Kidney tubule cell (primary cell): ENCODE results near the gene KRTAP21-2.
A peak's percentile ranks its signal among the peaks of the same experiment; 100 is the strongest.
"Not testable (repeated sequence)": the region's sequence is repeated elsewhere in the genome, so short reads cannot be mapped to it uniquely, and the experiment has no call there.

Source experiments
- DNase-seq: peaks from one replicate; pipeline ENCODE4 v3.0.0-alpha.2; 2018; ENCODE audit warnings: low spot score

Gene KRTAP21-2

GRCh38 chr21:30747159-30747558 lies at the start of gene KRTAP21-2:
Gene KRTAP21-2, minus strand, starts transcription at chr21:30747259. Its CDS starts 57 bp downstream, at chr21:30747202.
- no peak for DNase-seq

- no peak for DNase-seq
These were observed 46.7 kb upstream of the KRTAP21-2 start for GRCh38 chr21:30793581-30794314.

DNA sequence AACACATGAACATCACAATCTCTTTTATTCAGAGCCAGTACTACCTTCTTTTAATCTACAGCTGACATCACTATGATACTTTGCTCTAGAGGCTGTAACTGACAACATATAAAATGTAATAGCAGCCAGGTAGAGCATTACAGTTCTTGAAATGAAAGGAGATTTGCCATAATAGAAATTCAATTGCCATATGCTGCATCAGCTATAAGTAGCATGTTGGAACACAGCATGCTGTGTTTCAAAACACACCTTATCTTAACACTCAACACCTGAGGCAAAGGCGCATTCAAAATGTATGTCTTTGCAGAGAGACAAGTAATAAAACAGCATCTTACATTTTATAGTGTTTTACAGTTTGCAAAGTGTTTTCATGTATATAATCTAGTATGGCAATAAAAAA lies 32.2 kb upstream of the KRTAP21-2 start:
- no peak for DNase-seq

- DNase-seq, result no peak
These were observed 22.8 kb upstream of the KRTAP21-2 start for GRCh38 chr21:30769724-30770431.

DNA sequence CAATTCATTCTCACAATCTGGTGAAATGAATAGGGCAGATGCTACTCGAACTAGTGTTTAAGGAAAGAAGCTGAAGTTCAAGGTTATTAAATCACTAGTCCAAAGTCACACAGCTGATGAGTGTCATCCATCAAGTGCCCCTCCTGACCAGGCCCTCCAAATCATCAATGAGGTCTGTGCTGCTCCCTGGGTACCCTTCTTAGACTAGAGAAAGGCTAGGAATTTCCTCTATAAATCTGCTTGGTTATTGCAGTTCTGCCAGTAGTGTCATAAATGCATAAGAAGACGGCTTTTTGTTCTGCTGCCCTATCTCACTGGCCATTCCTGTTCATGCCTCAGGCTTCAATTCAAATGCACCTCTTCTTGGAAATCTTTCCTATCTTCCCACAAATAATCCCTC lies 13.7 kb upstream of the KRTAP21-2 start:
- DNase-seq, result no peak

GRCh38 chr21:30758306-30758705 lies 11.2 kb upstream of the KRTAP21-2 start:
- DNase-seq, result no peak

GRCh38 chr21:30755328-30755727 lies 8.3 kb upstream of the KRTAP21-2 start, which contains the start of gene KRTAP21-1:
Gene KRTAP21-1, minus strand, starts transcription at chr21:30755428. Its CDS starts 50 bp downstream, at chr21:30755378.
- not testable (repeated sequence) for DNase-seq

DNA sequence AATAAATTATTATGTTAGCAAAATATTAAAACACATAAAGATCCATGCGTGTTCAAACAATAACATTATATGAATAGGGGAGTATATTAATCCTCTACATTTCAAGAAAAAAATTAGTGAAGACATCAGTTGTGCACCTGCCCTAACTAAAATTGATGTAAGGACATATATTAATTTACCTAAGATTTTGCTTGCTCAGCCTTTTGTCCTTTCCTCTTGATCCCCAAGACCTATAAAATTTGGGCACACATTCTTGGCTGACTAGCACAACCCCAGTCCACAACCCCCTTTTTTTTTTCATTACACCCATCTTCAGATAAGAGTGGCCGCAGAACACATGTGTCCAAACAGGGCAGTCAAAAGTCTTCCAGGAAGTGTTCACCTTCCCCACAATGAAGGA lies 6.6 kb downstream of the KRTAP21-2 start:
- no peak for DNase-seq

GRCh38 chr21:30733026-30733425 lies 14.0 kb downstream of the KRTAP21-2 start:
- DNase-seq, result no peak

DNA sequence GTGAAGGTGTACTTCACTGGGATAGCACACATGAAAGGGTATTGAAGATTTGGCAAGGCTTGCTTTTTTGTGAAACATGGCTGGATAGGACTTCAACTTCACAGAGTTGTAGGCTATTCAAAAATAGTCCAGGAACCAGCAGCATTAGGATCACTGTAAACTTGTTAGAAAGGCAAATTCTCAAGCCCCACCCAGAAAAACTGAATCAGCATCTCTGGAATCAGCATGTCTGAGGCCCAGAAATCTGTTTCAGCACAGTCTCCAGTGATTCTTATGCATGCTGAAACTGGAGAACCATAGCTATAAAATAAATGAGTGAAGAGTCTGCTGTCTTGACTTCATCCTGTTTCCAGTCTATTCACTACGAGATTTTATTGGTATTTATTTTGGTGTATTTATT lies 20.3 kb downstream of the KRTAP21-2 start:
- no peak for DNase-seq

- DNase-seq, result no peak
These were observed 27.7 kb downstream of the KRTAP21-2 start for GRCh38 chr21:30719401-30719800.

GRCh38 chr21:30718239-30718909 lies 28.7 kb downstream of the KRTAP21-2 start, which contains the start of gene KRTAP21-3:
Gene KRTAP21-3, minus strand, starts transcription at chr21:30718777. Its CDS starts 18 bp downstream, at chr21:30718759.
- DNase-seq, result no peak

DNA sequence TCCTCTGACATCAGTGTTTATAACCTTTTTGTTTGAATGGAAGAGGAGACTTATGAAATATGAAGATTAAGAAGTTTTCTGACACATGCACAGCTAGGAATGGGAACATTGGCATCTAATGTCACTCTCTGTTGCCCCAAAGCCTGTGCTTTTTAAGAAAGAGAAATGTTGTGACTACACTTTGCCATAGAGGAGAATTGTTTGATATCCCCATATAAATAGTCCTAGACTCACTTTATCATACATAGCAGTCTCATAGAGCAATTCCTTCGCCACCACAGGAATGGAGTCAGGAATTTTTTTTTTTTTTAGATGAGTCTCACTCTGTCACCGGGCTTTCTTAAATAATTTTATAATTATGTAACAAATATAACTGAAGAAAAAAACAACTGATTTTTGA lies 30.0 kb downstream of the KRTAP21-2 start:
- DNase-seq, result no peak

GRCh38 chr21:30714946-30715345 lies 32.1 kb downstream of the KRTAP21-2 start:
- DNase-seq, result no peak

DNA sequence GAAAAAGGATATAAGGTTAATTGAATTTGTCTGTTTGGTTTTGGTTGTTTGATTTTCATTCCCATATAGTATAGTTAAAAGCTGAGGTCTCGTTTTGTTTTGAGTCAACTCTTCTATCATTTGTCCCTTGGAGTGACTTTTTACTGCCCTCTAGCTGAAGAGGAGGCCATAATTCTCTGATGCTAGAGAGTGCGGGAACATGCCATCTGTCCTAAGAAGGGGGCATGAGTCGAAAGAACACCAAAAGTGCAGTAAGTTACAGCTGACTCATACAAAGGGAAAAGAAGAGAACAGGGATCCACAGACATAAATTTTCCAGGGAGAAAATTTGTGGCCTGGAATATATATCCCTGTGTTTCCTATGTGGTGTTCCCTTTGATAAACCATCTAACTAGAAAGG lies 32.6 kb downstream of the KRTAP21-2 start:
- DNase-seq, result no peak

DNA sequence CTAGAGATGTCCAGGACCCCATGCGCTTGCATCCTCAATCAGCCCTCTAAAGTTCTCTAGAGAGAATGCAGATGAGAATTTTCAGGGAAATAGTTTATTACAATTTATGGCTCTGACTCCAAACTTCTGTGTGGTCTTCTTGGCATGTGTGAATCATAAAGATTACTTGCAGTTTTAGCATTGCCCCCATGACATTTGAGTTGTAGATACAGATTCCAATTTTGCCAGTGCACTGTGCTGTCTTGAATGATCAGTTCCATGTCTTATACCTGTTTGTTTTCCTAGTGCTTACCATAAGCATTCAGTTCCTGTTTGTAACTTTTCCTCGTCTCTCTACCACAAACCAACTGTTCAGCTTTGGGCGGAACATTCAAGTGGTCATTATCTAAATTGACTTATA lies 33.3 kb downstream of the KRTAP21-2 start:
- no peak for DNase-seq

DNA sequence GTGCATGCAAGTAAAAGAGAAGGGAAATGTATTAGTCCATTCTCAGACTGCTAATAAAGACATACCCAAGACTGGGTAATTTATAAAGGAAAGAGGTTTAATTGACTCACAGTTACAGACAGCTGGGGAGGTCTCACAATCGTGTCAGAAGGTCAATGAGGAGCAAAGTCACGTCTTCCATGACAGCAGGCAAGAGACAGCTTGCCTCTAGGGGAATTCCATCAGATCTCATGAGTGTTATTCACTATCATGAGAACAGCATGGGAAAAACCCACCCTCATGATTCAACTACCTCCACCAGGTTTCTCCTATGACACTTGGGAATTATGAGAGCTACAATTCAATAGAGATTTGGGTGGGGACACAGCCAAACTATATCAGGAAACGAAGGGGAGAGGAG lies 36.6 kb downstream of the KRTAP21-2 start:
- DNase-seq, result peak; percentile 6

GRCh38 chr21:30707409-30707808 lies 39.6 kb downstream of the KRTAP21-2 start:
- no peak for DNase-seq
